Smooth muscle cell of the coronary artery (primary cell): Measurements from ENCODE around the gene TRABD. TPM values are rescaled to one million over a fixed set of nuclear protein-coding genes. Genes with fewer than 3 reads are reported as not detected.

Experiments used
- total RNA-seq: library from RNA; depleted of rRNA; stranded (reverse); fragments of >200 nt; gene quantifications from 2 replicates; pipeline ENCODE4 v1.2.3, GENCODE V29; 2014; ENCODE audit warnings: low replicate concordance

Gene TRABD
- 20.2 and 25.0 TPM in 2 replicates for total RNA-seq

GRCh38 chr22:50185375-50186087 is at the start of gene TRABD:
Gene TRABD, plus strand, starts transcription at chr22:50185913. Its CDS starts 7,148 bp downstream, at chr22:50193061.

DNA sequence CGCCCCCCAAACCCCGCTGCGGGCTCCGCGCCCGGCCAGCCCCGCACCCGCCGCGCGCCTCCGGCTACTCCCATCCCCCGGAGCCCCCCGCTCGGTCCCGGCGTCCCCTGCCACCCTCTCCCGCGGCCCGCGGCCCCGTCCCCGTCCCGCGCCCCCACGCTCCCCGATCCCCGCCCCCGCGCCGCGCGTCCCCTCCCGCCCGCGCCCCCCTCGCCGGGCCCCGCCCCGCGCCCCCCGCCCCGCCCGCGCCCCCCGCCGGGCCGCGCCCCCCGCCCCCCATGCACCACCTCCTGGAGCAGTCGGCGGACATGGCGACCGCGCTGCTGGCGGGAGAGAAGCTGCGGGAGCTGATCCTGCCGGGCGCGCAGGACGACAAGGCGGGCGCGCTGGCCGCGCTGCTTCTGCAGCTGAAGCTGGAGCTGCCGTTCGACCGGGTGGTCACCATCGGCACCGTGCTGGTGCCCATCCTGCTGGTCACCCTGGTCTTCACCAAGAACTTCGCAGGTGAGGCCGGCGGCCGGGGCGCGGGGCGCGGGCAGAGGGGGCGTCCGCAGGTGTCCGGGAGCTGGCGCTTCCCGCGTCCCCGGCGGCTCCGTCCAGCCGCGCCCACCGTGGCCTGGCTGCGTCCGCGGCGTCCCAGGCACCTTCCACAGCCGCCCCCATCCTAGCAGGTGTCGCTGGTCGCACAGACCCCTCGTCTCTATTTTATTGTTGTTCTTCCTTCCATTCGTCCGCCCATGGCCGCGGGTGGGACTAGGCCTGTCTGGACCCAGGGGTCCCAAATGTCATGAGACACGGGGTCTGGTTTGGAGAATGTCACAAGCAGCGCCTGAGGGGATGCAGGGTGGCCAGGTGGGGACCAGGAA is 15.0 kb upstream of the TRABD start, which contains the start of gene PANX2:
PANX2 (plus strand) TSS at position 279 of the 866 bp plus-strand sequence; CDS start at position 279, 0 bp downstream.

DNA sequence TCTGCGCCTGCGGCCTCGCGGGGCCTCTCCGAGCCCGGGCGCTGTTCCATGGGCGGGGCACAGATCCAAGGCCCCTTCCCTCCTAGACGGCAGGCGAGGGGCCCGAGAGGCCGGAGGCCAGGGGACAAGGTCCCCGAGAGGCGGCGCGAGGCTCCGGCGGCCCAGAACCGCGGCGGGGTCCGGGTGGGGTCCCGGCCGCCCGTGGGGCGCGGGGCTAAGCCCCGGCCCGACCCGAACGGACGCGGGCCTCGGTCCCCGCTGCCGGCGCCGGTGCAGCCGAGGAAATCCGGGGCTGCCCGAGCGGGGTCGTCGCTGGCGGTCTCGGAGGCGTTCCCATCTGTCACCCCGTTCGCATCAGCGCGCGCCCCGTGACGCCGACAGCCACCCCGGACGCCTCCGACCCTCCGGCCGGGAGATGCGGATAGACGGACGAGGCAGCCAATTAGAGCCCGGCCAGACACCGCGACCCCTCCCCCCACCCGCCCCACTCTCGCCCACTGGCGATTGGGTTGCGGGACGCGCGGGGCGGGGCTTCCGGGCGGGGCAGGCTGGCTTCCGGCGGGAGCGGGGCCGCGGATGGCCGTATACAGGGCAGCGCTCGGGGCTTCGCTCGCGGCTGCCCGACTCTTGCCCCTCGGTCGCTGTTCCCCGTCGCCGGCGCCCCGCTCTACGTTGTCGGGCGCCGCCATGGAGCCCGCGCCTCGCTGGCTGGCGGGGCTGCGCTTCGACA is 14.9 kb downstream of the TRABD start, which contains the start of gene SELENOO:
SELENOO (plus strand) TSS at position 551 of the 730 bp plus-strand sequence; CDS start at position 577, 26 bp downstream.

DNA sequence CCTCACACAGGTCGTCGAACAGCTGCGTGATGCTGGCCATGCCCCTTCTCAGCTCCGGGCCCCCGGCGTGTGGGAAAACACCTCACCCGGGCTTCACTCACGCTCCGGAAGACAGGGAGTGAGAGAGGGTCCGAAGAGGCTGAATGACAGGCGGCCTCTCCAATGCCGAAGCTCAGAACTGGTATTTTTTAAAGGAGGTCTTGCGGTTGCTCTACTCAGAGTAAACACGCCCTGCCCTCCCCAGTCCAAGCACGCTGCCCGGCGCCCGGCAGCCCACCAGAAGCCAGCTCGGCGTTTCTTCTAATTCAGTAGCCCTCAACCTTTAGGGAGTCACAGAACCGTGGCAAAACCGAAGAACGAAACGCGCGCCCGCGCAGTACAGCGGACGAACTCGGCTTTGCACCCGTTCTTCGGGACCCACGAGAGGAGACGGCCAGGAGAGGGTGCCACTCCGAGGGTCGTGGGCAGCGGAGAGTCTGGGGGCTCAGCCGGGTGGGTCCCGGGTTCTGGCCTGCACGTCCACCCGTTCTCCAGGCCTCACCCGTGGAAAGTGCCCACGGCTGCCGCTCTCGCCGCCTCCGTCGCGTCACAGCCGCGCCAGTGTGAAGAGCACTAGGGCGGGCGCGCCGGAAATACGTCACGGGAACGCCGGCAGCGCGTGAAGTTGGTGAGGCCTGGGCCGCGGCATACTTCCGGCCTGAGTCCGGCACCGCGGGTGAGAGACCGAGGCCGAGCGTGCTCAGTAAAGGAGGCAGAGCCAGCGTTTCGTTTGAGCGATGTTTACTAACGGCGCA is 58.9 kb downstream of the TRABD start, which contains the start of gene TUBGCP6:
TUBGCP6 (minus strand) TSS at position 604 of the 794 bp plus-strand sequence; CDS start at position 40, 564 bp downstream.

Other genes with a start within 250 kb of the TRABD start
- 20.9 and 21.4 TPM in 2 replicates for gene PIM3, start 225.1 kb upstream of the TRABD start, total RNA-seq
- not detected in 2 replicates for gene IL17REL, start 173.1 kb upstream of the TRABD start, total RNA-seq
- gene TTLL8, start 127.6 kb upstream of the TRABD start, total RNA-seq = not detected in 2 replicates
- gene MLC1, start 100.5 kb upstream of the TRABD start, total RNA-seq = under 0.01 and 1.9 TPM in 2 replicates
- 0.23 and 16.9 TPM in 2 replicates for gene MOV10L1, start 95.9 kb upstream of the TRABD start, total RNA-seq
- 0.35 and 0.98 TPM in 2 replicates for gene PANX2, start 15.2 kb upstream of the TRABD start, total RNA-seq
- 20.4 and 24.7 TPM in 2 replicates for gene SELENOO, start 15.1 kb downstream of the TRABD start, total RNA-seq
- 18.7 and 34.5 TPM in 2 replicates for gene TUBGCP6, start 59.1 kb downstream of the TRABD start, total RNA-seq
- 11.8 and 30.0 TPM in 2 replicates for gene HDAC10, start 65.4 kb downstream of the TRABD start, total RNA-seq
- 20.9 and 39.5 TPM in 2 replicates for gene MAPK12, start 75.8 kb downstream of the TRABD start, total RNA-seq
- gene MAPK11, start 84.5 kb downstream of the TRABD start, total RNA-seq = 4.1 and 4.3 TPM in 2 replicates
- gene PLXNB2, start 121.7 kb downstream of the TRABD start, total RNA-seq = 133 and 226 TPM in 2 replicates
- gene DENND6B, start 141.1 kb downstream of the TRABD start, total RNA-seq = 1.1 and 1.3 TPM in 2 replicates
- 42.1 and 74.9 TPM in 2 replicates for gene PPP6R2, start 157.4 kb downstream of the TRABD start, total RNA-seq